Thyroid gland (tissue), 4 donors: ENCODE data around the gene CBLN1. TPM values are rescaled to one million over a fixed set of nuclear protein-coding genes. Genes with fewer than 3 reads are reported as not detected.

ENCODE experiments used
- DNase-seq, 2 donors: peaks; one replicate each; pipeline ENCODE4 v3.0.0-alpha.2; 2019
- H3K27ac ChIP-seq, 3 donors: fragments of 200-600 bp; sonication (generic); 1 replicate in 2 of 3; 2 replicates in 1 of 3; pipeline ENCODE4 v1.5.1; 2016 to 2019; ENCODE audit warnings: mild to moderate bottlenecking in 1 of 3, moderate library complexity in 1 of 3
- H3K27me3 ChIP-seq: fragments of 200-600 bp; sonication (generic); one replicate; pipeline ENCODE4 v1.5.1; 2019
- H3K36me3 ChIP-seq, 2 donors: fragments of 200-600 bp; sonication (generic); one replicate each; pipeline ENCODE4 v1.5.1; 2016 to 2019
- H3K4me1 ChIP-seq, 2 donors: fragments of 200-600 bp; sonication (generic); one replicate each; pipeline ENCODE4 v1.5.1; 2017 to 2019
- H3K4me3 ChIP-seq, 3 donors: fragments of 200-600 bp; sonication (generic); replicated peaks in 1 of 3; 1 replicate in 2 of 3; 2 replicates in 1 of 3; pipeline ENCODE4 v1.5.1; 2016; ENCODE audit warnings: mild to moderate bottlenecking in 1 of 3
- H3K9me3 ChIP-seq: fragments of 200-600 bp; sonication (generic); one replicate; pipeline ENCODE4 v1.5.1; 2017
- CTCF ChIP-seq, 6 experiments: fragments of 200-600 bp in 3 of 6; fragments of 450-650 bp in 3 of 6; sonication (generic) in 3 of 6; IDR thresholded peaks; one replicate each; pipeline ENCODE4 v1.5.1; 2016 to 2019; ENCODE audit warnings: antibody characterized with exemption in 6 of 6, mild to moderate bottlenecking in 2 of 6, inconsistent platforms in 1 of 6, moderate library complexity in 1 of 6
- POLR2A ChIP-seq, 2 donors: fragments of 450-650 bp; IDR thresholded peaks; one replicate each; pipeline ENCODE4 v1.6.1; 2017; ENCODE audit warnings: antibody characterized with exemption in 2 of 2, mild to moderate bottlenecking in 2 of 2, moderate library complexity in 1 of 2
- WGBS, 2 donors: methylation state at CpG; one replicate each; pipeline ENCODE4 v1.1.5; 2017; 5-methylcytosine and 5-hydroxymethylcytosine counted together
- intact Hi-C: fragments of 100-400 bp; cut with DNase I; formaldehyde crosslinking; loops from one replicate; pipeline ENCODE4 v1.15.1; 2023
- total RNA-seq, 4 donors: library from RNA; depleted of rRNA; stranded (reverse); fragments of >200 nt; gene quantifications; one replicate each; pipeline ENCODE4 v1.2.3, GENCODE V29; 2016

CBLN1 gene
- total RNA-seq, 4 donors from 2014 or later: 1.0 TPM; not detected in 3

- intact Hi-C loops: loop anchor here (10.0 kb wide), 1 partner anchor 58 kb away; no protein-coding TSS in a partner anchor
- Histone ChIP-seq H3K27ac (no peak overlapping the region), H3K36me3 (no peaks in the 10 kb centered on the region), H3K4me1 (no peaks in the 10 kb centered on the region), H3K4me3 (no peak overlapping the region), H3K27me3 (no peaks in the 10 kb centered on the region), H3K9me3 (no peaks in the 10 kb centered on the region)
- TF ChIP-seq POLR2A (IDR thresholded peaks at IDR 0.05) (no peak), CTCF (IDR thresholded peaks at IDR 0.05) (no peak)
- DNase-seq: no peak
- WGBS, 2 donors: 73 to 75% methylated on average over 2 of the region's 2 CpGs
Measured at GRCh38 chr16:49292413-49292812, 10.8 kb upstream of the CBLN1 start.

- no peak for DNase-seq
- 37 to 45% methylated on average over 3 of the region's 3 CpGs for WGBS, 2 donors
- no peaks in the 10 kb centered on the region for H3K36me3 ChIP-seq
- H3K4me3 ChIP-seq: no peak overlapping the region
- peaks cover 12 to 14% of the 10 kb centered on the region in 2 donors for H3K4me1 ChIP-seq
- intact Hi-C loops: no loop called here
- H3K9me3 ChIP-seq: no peaks in the 10 kb centered on the region
- peaks cover 5% of the 10 kb centered on the region for H3K27me3 ChIP-seq
- TF ChIP-seq POLR2A (IDR thresholded peaks at IDR 0.05) (no peak), CTCF (IDR thresholded peaks at IDR 0.05) (no peak)
- H3K27ac ChIP-seq: no peak overlapping the region
Measured at GRCh38 chr16:49287572-49287971, 5.9 kb upstream of the CBLN1 start.

- 57 to 62% methylated on average over 4 of the region's 4 CpGs for WGBS, 2 donors
- H3K4me1 ChIP-seq: peaks cover 13 to 32% of the 10 kb centered on the region in 2 donors
- peaks cover 10% of the 10 kb centered on the region for H3K27me3 ChIP-seq
- H3K9me3 ChIP-seq: no peaks in the 10 kb centered on the region
- intact Hi-C loops: no loop called here
- no peak overlapping the region for H3K27ac ChIP-seq
- TF ChIP-seq CTCF (IDR thresholded peaks at IDR 0.05) (no peak), POLR2A (IDR thresholded peaks at IDR 0.05) (no peak)
- DNase-seq: no peak
- H3K36me3 ChIP-seq: no peaks in the 10 kb centered on the region
- H3K4me3 ChIP-seq: no peak overlapping the region
Measured at GRCh38 chr16:49284962-49285361, 3.3 kb upstream of the CBLN1 start.

GRCh38 chr16:49283376-49284049 lies 1.9 kb upstream of the CBLN1 start:
- H3K4me1 ChIP-seq: peaks cover 13 to 38% of the 10 kb centered on the region in 2 donors
- H3K27me3 ChIP-seq: peaks cover 20% of the 10 kb centered on the region
- intact Hi-C loops: no loop called here
- H3K9me3 ChIP-seq: no peaks in the 10 kb centered on the region
- no peak overlapping the region for H3K4me3 ChIP-seq
- 4 to 6% methylated on average over 23 to 25 of the region's 25 CpGs for WGBS, 2 donors
- DNase-seq: no peak
- no peak overlapping the region for H3K27ac ChIP-seq
- H3K36me3 ChIP-seq: no peaks in the 10 kb centered on the region
- TF ChIP-seq POLR2A (IDR thresholded peaks at IDR 0.05) (no peak), CTCF (IDR thresholded peaks at IDR 0.05) (no peak)

- Histone ChIP-seq H3K27ac (no peak overlapping the region), H3K36me3 (no peaks in the 10 kb centered on the region), H3K4me1 (peaks cover 13 to 42% of the 10 kb centered on the region in 2 donors), H3K4me3 (peak overlapping the region in 1 of 3 donors; percentile 19), H3K27me3 (peaks cover 25% of the 10 kb centered on the region), H3K9me3 (no peaks in the 10 kb centered on the region)
- intact Hi-C loops: no loop called here
- TF ChIP-seq CTCF (IDR thresholded peaks at IDR 0.05) (no peak), POLR2A (IDR thresholded peaks at IDR 0.05) (no peak)
- peak; percentile 44 to 45 for DNase-seq
- WGBS, 2 donors: 2% methylated on average over 29 to 49 of the region's 49 CpGs
Measured at GRCh38 chr16:49282690-49283375, 1.2 kb upstream of the CBLN1 start.
